HCT116 (cell line): ENCODE data around the gene CNNM3. TPM values are rescaled to one million over a fixed set of nuclear protein-coding genes. Genes with fewer than 3 reads are reported as not detected.

Source experiments
- ATAC-seq: fragments of 200-7000 bp; cut with Tn5 transposase; 2 replicates; pipeline ENCODE4 v1.9.1; 2020; ENCODE audit warnings: mild to moderate bottlenecking, moderate library complexity
- BruUV-seq: library from RNA; stranded (reverse); fragments of 400-500 nt; replicated peaks from 2 replicates; lab custom pipeline; 2021; lab: Mats Ljungman, UMichigan
- CTCF ChIA-PET: fragments of 300-600 bp; sonication (Branson Sonifier 250); formaldehyde crosslinking; loops from one replicate; lab custom pipeline; 2021; ENCODE audit warnings: antibody characterized with exemption; lab: Charles Lee
- POLR2A ChIA-PET: fragments of 300-600, 350-600 bp; sonication (Branson Sonifier 250); formaldehyde crosslinking; loops from one replicate; lab custom pipeline; 2021; ENCODE audit warnings: antibody characterized with exemption; lab: Charles Lee
- RAD21 ChIA-PET, 2 experiments: fragments of 300-600 bp; sonication (Branson Sonifier 250); formaldehyde crosslinking; loops; one replicate each; lab custom pipeline; 2023; ENCODE audit warnings: low total read pairs in 2 of 2; ENCODE audit not compliant: uncharacterized antibody in 2 of 2, unreplicated experiment in 2 of 2, low non-redundant PET in 1 of 2; lab: Charles Lee
- DNase-seq: peaks from one replicate; pipeline ENCODE4 v3.0.0-alpha.2; 2010; ENCODE audit warnings: low read depth, low spot score
- H2AFZ ChIP-seq: fragments of 200-600 bp; shearing (Covaris generic), sonication (generic); 2 replicates; pipeline ENCODE4 v1.6.1; 2017; ENCODE audit warnings: low read depth, mixed run types, mixed read lengths, antibody characterized with exemption, low read length; ENCODE audit not compliant: poor library complexity, severe bottlenecking
- H3K27ac ChIP-seq: 2 replicates; pipeline ENCODE4 v1.5.1; 2012; ENCODE audit warnings: low read depth, low read length
- H3K27me3 ChIP-seq: fragments of 200-600 bp; sonication (generic); 2 replicates; pipeline ENCODE4 v1.6.1; 2016; ENCODE audit warnings: mixed run types, low read length, mixed read lengths; ENCODE audit not compliant: insufficient read depth
- H3K36me3 ChIP-seq, 2 experiments: fragments of 200-500 bp in 1 of 2; fragments of 200-600 bp in 1 of 2; sonication (Bioruptor generic) in 1 of 2; sonication (generic) in 1 of 2; 2 replicates each; pipeline versions ENCODE4 v1.5.1 to v1.6.1; 2014 to 2016; ENCODE audit warnings: low read length in 2 of 2, inconsistent platforms in 1 of 2, mixed read lengths in 1 of 2, mixed run types in 1 of 2; ENCODE audit not compliant: insufficient read depth in 2 of 2, control insufficient read depth in 1 of 2
- H3K4me1 ChIP-seq, 2 experiments: fragments of 200-600 bp in 1 of 2; sonication (generic) in 1 of 2; 2 replicates each; pipeline versions ENCODE4 v1.5.1 to v1.6.1; 2012 to 2017; ENCODE audit warnings: low read length in 2 of 2, inconsistent platforms in 1 of 2, mild to moderate bottlenecking in 1 of 2, mixed read lengths in 1 of 2, mixed run types in 1 of 2, moderate library complexity in 1 of 2; ENCODE audit not compliant: insufficient read depth in 2 of 2, control insufficient read depth in 1 of 2
- H3K4me2 ChIP-seq: fragments of 200-600 bp; sonication (generic); 2 replicates; pipeline ENCODE4 v1.6.1; 2017; ENCODE audit warnings: mixed run types, low read length, mixed read lengths
- H3K4me3 ChIP-seq, 2 experiments: fragments of 200-600 bp in 1 of 2; sonication (generic) in 1 of 2; replicated peaks in 1 of 2; 2 replicates each; pipeline ENCODE4 v1.5.1; 2011 to 2016; ENCODE audit warnings: low read length in 2 of 2, control low read depth in 1 of 2, low read depth in 1 of 2, mild to moderate bottlenecking in 1 of 2, mixed read lengths in 1 of 2, mixed run types in 1 of 2
- H3K79me2 ChIP-seq: fragments of 200-600 bp; sonication (generic); 2 replicates; pipeline ENCODE4 v1.6.1; 2017; ENCODE audit warnings: mild to moderate bottlenecking, mixed run types, low read length, moderate library complexity, mixed read lengths; ENCODE audit not compliant: insufficient read depth
- H3K9ac ChIP-seq: fragments of 200-600 bp; sonication (generic); 2 replicates; pipeline ENCODE4 v1.6.1; 2016; ENCODE audit warnings: low read length, mixed read lengths
- H3K9me2 ChIP-seq: fragments of 200-600 bp; sonication (generic), shearing (Covaris generic); 2 replicates; pipeline ENCODE4 v1.6.1; 2017; ENCODE audit warnings: mixed run types, mild to moderate bottlenecking, moderate library complexity; ENCODE audit not compliant: insufficient read depth
- H3K9me3 ChIP-seq, 2 experiments: fragments of 200-500 bp in 1 of 2; fragments of 200-600 bp in 1 of 2; sonication (Bioruptor generic) in 1 of 2; sonication (generic) in 1 of 2; 2 replicates each; pipeline ENCODE4 v1.6.1; 2014 to 2017; ENCODE audit warnings: low read length in 2 of 2, mixed read lengths in 2 of 2, inconsistent platforms in 1 of 2, low read depth in 1 of 2, mild to moderate bottlenecking in 1 of 2, mixed run types in 1 of 2, moderate library complexity in 1 of 2; ENCODE audit not compliant: control insufficient read depth in 1 of 2, insufficient read depth in 1 of 2
- H4K20me1 ChIP-seq: fragments of 200-600 bp; sonication (generic), shearing (Covaris generic); 2 replicates; pipeline ENCODE4 v1.6.1; 2017; ENCODE audit warnings: mixed run types, mild to moderate bottlenecking, moderate library complexity; ENCODE audit not compliant: insufficient read depth
- CEBPB ChIP-seq: IDR thresholded peaks from 2 replicates; pipeline ENCODE4 v1.6.1; 2012; ENCODE audit warnings: low read depth
- CTCF ChIP-seq, 3 experiments: fragments of 200-600 bp in 1 of 3; sonication (generic) in 1 of 3; IDR thresholded peaks in 2 of 3; conservative IDR thresholded peaks in 1 of 3; 2 replicates each; pipeline ENCODE4 v1.5.1; 2012 to 2017; ENCODE audit warnings: low read depth in 2 of 3, low read length in 2 of 3, antibody characterized with exemption in 1 of 3, borderline replicate concordance in 1 of 3, control low read depth in 1 of 3, mild to moderate bottlenecking in 1 of 3, mixed read lengths in 1 of 3, mixed run types in 1 of 3, moderate library complexity in 1 of 3; ENCODE audit not compliant: insufficient read depth in 1 of 3
- ELF1 ChIP-seq: IDR thresholded peaks from 2 replicates; pipeline ENCODE4 v1.6.1; 2012; ENCODE audit warnings: low read depth, borderline replicate concordance
- EZH2 ChIP-seq: fragments of 200-600 bp; sonication (generic); IDR thresholded peaks from 2 replicates; pipeline ENCODE4 v1.6.1; 2017; ENCODE audit warnings: antibody characterized with exemption, mixed run types
- EZH2phosphoT487 ChIP-seq: fragments of 200-600 bp; IDR thresholded peaks from 2 replicates; pipeline ENCODE4 v1.6.1; 2018; ENCODE audit warnings: antibody characterized with exemption, borderline replicate concordance
- FOSL1 ChIP-seq: IDR thresholded peaks from 2 replicates; pipeline ENCODE4 v1.6.1; 2012; ENCODE audit warnings: low read depth
- MAX ChIP-seq: IDR thresholded peaks from 2 replicates; pipeline ENCODE4 v1.6.1; 2012
- POLR2A ChIP-seq: IDR thresholded peaks from 2 replicates; pipeline ENCODE4 v1.7.0; 2011; ENCODE audit warnings: borderline replicate concordance; ENCODE audit not compliant: insufficient read depth, insufficient read length; ENCODE audit errors: extremely low read depth
- POLR2AphosphoS5 ChIP-seq: IDR thresholded peaks from 2 replicates; pipeline ENCODE4 v1.6.1; 2011; ENCODE audit warnings: mild to moderate bottlenecking, low read depth, low read length, moderate library complexity
- RAD21 ChIP-seq: IDR thresholded peaks from 2 replicates; pipeline ENCODE4 v1.6.1; 2012; ENCODE audit warnings: low read depth, mild to moderate bottlenecking
- REST ChIP-seq: IDR thresholded peaks from 2 replicates; pipeline ENCODE4 v1.6.1; 2012; ENCODE audit warnings: low read depth
- SRF ChIP-seq: IDR thresholded peaks from 2 replicates; pipeline ENCODE4 v1.6.1; 2012; ENCODE audit warnings: low read depth
- TCF7L2 ChIP-seq: IDR thresholded peaks from 2 replicates; pipeline ENCODE4 v1.7.0; 2011; ENCODE audit warnings: borderline replicate concordance, inconsistent platforms; ENCODE audit not compliant: insufficient read depth, insufficient read length; ENCODE audit errors: extremely low read depth
- YY1 ChIP-seq: IDR thresholded peaks from 2 replicates; pipeline ENCODE4 v1.6.1; 2011; ENCODE audit warnings: low read length, low read depth, moderate library complexity, mild to moderate bottlenecking; ENCODE audit not compliant: insufficient replicate concordance; ENCODE audit errors: extremely low read depth
- ZBTB33 ChIP-seq: IDR thresholded peaks from 2 replicates; pipeline ENCODE4 v1.6.1; 2011; ENCODE audit warnings: mild to moderate bottlenecking, low read length, moderate library complexity; ENCODE audit not compliant: insufficient replicate concordance; ENCODE audit errors: extremely low read depth
- ZNF274 ChIP-seq: fragments of 200-500 bp; sonication (Bioruptor generic); IDR thresholded peaks from 2 replicates; pipeline ENCODE4 v1.6.1; 2014; ENCODE audit warnings: mild to moderate bottlenecking, low read depth, low read length, inconsistent platforms
- intact Hi-C: fragments of 100-400 bp; cut with micrococcal nuclease; formaldehyde crosslinking; loops from 2 replicates; pipeline ENCODE4 v1.10.0; 2022
- total RNA-seq: library from RNA; stranded (reverse); gene quantifications from one replicate; pipeline ENCODE4 v1.2.1, GENCODE V29; 2021; ENCODE audit not compliant: unreplicated experiment

Gene CNNM3
- total RNA-seq, 1 experiment from 2014 or later = 31.1 TPM

GRCh38 chr2:96882906-96883305 is 66.8 kb downstream of the CNNM3 start (continued):
- no peak for TF ChIP-seq ZBTB33
- TF ChIP-seq, all 23 proteins: peak for 0

GRCh38 chr2:96883306-96883705 is 67.2 kb downstream of the CNNM3 start:
- Histone ChIP-seq H3K4me2 (no peak overlapping the region), H3K36me3 (no peaks in the 10 kb centered on the region), H3K79me2 (no peaks in the 10 kb centered on the region), H3K27ac (no peak overlapping the region), H3K4me1 (peaks cover 0 to 8% of the 10 kb centered on the region in 2 experiments; a peak in 1 of 4 replicates), H3K4me3 (no peak overlapping the region), H3K27me3 (no peaks in the 10 kb centered on the region), H4K20me1 (no peaks in the 10 kb centered on the region), H3K9ac (no peak overlapping the region), H3K9me2 (no peaks in the 10 kb centered on the region)
- ChIA-PET POLR2A (no interaction called here), RAD21 (no interaction called here), CTCF (no interaction called here)
- BruUV-seq = no TSS peak
- DNase-seq (no peak), ATAC-seq (no peak)
- intact Hi-C loops = no loop called here
- no peak for TF ChIP-seq RAD21
- no peak for TF ChIP-seq POLR2AphosphoS5
- TF ChIP-seq ELF1 = no peak
- TF ChIP-seq CTCF (IDR thresholded peaks at IDR 0.05 in 2 of 3, conservative IDR thresholded peaks at IDR 0.05 in 1 of 3; ENCODE audit: borderline replicate concordance in 1 of 3, insufficient read depth in 1 of 3, low read depth in 2 of 3, low read length in 2 of 3) = no peak
- TF ChIP-seq CEBPB = no peak
- no peak for TF ChIP-seq MAX
- TF ChIP-seq POLR2A = no peak
- no peak for TF ChIP-seq TCF7L2
- no peak for TF ChIP-seq EZH2phosphoT487
- no peak for TF ChIP-seq FOSL1
- no peak for TF ChIP-seq REST
- no peak for TF ChIP-seq ZNF274
- TF ChIP-seq SRF = no peak
- TF ChIP-seq YY1 = no peak
- no peak for TF ChIP-seq EZH2
- TF ChIP-seq, all 23 proteins: peak for 0
- Histone ChIP-seq H2AFZ (no peak overlapping the region), H3K9me3 (no peaks in the 10 kb centered on the region)
